ENCODE data around the gene GLIS1. TPM values are rescaled to one million over a fixed set of nuclear protein-coding genes. Genes with fewer than 3 reads are reported as not detected.
A peak's percentile ranks its signal among the peaks of the same experiment; 100 is the strongest.

The GLIS1 gene
- total and polyA plus RNA-seq, 4 donors = 0.50 to 3.8 (median 1.4) TPM

DNA sequence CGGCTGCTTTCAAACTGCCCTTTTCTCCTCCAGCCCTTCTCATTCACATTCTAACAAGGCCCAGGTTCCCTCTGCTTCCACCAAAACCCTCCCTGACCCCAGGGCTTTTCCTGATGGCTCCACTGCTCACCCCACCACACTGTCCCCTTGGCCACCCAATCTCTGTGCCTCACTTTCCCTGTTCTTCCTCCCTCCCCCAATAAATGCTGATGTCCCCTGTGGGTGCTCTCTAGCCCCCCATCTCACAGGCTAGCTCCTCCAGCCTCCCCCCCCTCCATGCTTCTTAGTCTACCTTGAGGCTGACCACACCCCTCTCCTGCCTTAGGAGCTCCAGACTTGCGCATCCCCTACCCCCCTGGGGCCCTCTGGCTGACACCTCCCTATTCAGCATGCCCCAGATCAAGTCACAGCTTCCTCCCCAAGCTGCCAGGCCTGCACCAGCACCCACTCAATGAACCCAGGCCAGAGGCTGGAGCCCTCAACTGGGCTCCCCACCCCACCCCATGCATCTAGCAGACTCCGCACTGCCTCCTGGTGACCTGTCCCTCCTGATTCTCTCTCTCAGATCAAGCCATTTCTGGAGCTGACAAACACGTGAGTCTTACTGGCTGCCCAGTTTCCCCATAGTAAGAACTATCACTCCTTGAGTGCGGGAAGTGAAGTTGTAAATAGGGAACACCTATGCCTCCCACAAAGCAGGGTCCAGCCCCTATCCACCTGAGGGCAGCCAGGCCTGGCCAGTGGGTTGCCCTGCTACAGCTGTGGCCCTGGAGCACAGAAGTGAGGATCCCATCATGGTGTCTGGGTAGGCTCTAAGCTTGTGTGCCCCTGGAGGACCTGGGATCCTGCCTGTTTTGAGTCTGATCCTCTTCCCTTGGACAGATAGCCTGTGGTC lies 161.9 kb downstream of the GLIS1 start:
- no peak for DNase-seq (ENCODE audit: low read depth in 4 of 6, low spot score in 6 of 6)
- 88% methylated on average over 4 of the region's 5 CpGs for WGBS (ENCODE audit: insufficient coverage)
- no peaks in the 10 kb centered on the region for H3K27me3 ChIP-seq (ENCODE audit: control insufficient read depth, insufficient read depth, low read length)
- no peak overlapping the region for H3K27ac ChIP-seq (ENCODE audit: low read depth, low read length)
- H3K36me3 ChIP-seq (ENCODE audit: control insufficient read depth, insufficient read depth, low read length) = no peaks in the 10 kb centered on the region
- H3K4me1 ChIP-seq (ENCODE audit: control insufficient read depth, insufficient read depth, low read length) = peaks cover 45% of the 10 kb centered on the region
- no peaks in the 10 kb centered on the region for H3K9me3 ChIP-seq (ENCODE audit: control insufficient read depth, insufficient read depth, low read length)
- H3K4me3 ChIP-seq (ENCODE audit: low read depth, low read length) = no peak overlapping the region

GRCh38 chr1:53576381-53576801 lies 162.6 kb downstream of the GLIS1 start:
- H3K4me1 ChIP-seq (ENCODE audit: control insufficient read depth, insufficient read depth, low read length) = peaks cover 45% of the 10 kb centered on the region
- 65% methylated on average over 6 of the region's 6 CpGs for WGBS (ENCODE audit: insufficient coverage)

DNA sequence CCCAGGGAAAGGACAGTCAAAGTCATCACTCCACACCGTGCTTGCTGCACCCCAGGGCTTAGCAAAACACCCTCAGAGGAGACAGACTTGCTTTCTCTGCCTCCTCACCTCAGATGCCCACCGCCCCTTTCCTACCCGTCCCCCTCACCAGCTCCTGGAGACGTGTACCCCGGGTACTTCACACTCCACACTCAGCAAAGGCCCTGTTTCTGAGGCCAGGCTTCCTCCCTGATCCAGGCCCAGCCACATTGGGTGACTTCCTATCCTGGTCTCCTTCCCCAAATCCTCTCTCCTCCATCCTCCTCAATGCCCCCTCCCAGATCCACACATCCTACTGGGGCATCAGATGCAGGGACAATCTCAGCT lies 163.0 kb downstream of the GLIS1 start:
- Histone ChIP-seq H3K36me3 (ENCODE audit: control insufficient read depth, insufficient read depth, low read length) (no peaks in the 10 kb centered on the region), H3K27ac (ENCODE audit: low read depth, low read length) (no peak overlapping the region), H3K27me3 (ENCODE audit: control insufficient read depth, insufficient read depth, low read length) (no peaks in the 10 kb centered on the region), H3K4me3 (ENCODE audit: low read depth, low read length) (no peak overlapping the region), H3K9me3 (ENCODE audit: control insufficient read depth, insufficient read depth, low read length) (no peaks in the 10 kb centered on the region), H3K4me1 (ENCODE audit: control insufficient read depth, insufficient read depth, low read length) (peaks cover 45% of the 10 kb centered on the region)
- 72% methylated on average over 5 of the region's 5 CpGs for WGBS (ENCODE audit: insufficient coverage)
- no peak for DNase-seq (ENCODE audit: low read depth in 4 of 6, low spot score in 6 of 6)

More at GRCh38 chr1:53576381-53576801, 162.6 kb downstream of the GLIS1 start:
- no peaks in the 10 kb centered on the region for H3K9me3 ChIP-seq (ENCODE audit: control insufficient read depth, insufficient read depth, low read length)
- H3K4me3 ChIP-seq (ENCODE audit: low read depth, low read length) = no peak overlapping the region
- peak in 2 of 6 donors; percentile 33 to 37 for DNase-seq (ENCODE audit: low read depth in 4 of 6, low spot score in 6 of 6)
- H3K27ac ChIP-seq (ENCODE audit: low read depth, low read length) = no peak overlapping the region
- no peaks in the 10 kb centered on the region for H3K36me3 ChIP-seq (ENCODE audit: control insufficient read depth, insufficient read depth, low read length)
- no peaks in the 10 kb centered on the region for H3K27me3 ChIP-seq (ENCODE audit: control insufficient read depth, insufficient read depth, low read length)

- 46% methylated on average over 13 of the region's 14 CpGs for WGBS (ENCODE audit: insufficient coverage)
Observed at GRCh38 chr1:53575141-53575954, 163.6 kb downstream of the GLIS1 start.

GRCh38 chr1:53574621-53575020 lies 164.3 kb downstream of the GLIS1 start:
- WGBS (ENCODE audit: insufficient coverage) = 100% methylated on average over 1 of the region's 4 CpGs
- H3K4me3 ChIP-seq (ENCODE audit: low read depth, low read length) = no peak overlapping the region
- no peaks in the 10 kb centered on the region for H3K36me3 ChIP-seq (ENCODE audit: control insufficient read depth, insufficient read depth, low read length)
- no peaks in the 10 kb centered on the region for H3K9me3 ChIP-seq (ENCODE audit: control insufficient read depth, insufficient read depth, low read length)
- no peak overlapping the region for H3K27ac ChIP-seq (ENCODE audit: low read depth, low read length)
- H3K27me3 ChIP-seq (ENCODE audit: control insufficient read depth, insufficient read depth, low read length) = no peaks in the 10 kb centered on the region
- no peak for DNase-seq (ENCODE audit: low read depth in 4 of 6, low spot score in 6 of 6)
- peaks cover 45% of the 10 kb centered on the region for H3K4me1 ChIP-seq (ENCODE audit: control insufficient read depth, insufficient read depth, low read length)

More at GRCh38 chr1:53575141-53575954, 163.6 kb downstream of the GLIS1 start:
- Histone ChIP-seq H3K4me1 (ENCODE audit: control insufficient read depth, insufficient read depth, low read length) (peaks cover 45% of the 10 kb centered on the region), H3K27me3 (ENCODE audit: control insufficient read depth, insufficient read depth, low read length) (no peaks in the 10 kb centered on the region), H3K36me3 (ENCODE audit: control insufficient read depth, insufficient read depth, low read length) (no peaks in the 10 kb centered on the region), H3K27ac (ENCODE audit: low read depth, low read length) (no peak overlapping the region), H3K9me3 (ENCODE audit: control insufficient read depth, insufficient read depth, low read length) (no peaks in the 10 kb centered on the region), H3K4me3 (ENCODE audit: low read depth, low read length) (no peak overlapping the region)
- DNase-seq (ENCODE audit: low read depth in 4 of 6, low spot score in 6 of 6) = peak in 1 of 6 donors; percentile 44

DNA sequence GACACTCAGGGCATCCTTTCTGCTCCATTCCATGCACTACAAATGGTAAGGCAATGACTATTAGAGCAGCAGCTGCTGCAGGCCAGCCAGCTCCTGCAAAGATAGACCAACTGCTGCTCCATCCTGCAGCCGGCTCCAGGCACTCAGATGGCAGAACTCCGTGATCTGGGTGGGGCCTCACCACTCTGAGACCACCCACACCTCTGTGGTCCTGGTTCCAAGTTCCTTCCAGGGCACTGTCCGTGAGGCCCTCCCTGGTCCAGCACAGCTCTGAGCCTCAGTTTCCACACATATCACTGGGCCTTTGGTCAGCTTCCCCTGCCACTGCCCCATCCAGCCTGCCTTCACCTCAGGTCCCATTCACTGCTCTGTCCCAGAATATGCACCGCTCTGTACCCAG lies 165.0 kb downstream of the GLIS1 start:
- H3K4me1 ChIP-seq (ENCODE audit: control insufficient read depth, insufficient read depth, low read length) = peaks cover 45% of the 10 kb centered on the region
- H3K4me3 ChIP-seq (ENCODE audit: low read depth, low read length) = no peak overlapping the region
- no peak for DNase-seq (ENCODE audit: low read depth in 4 of 6, low spot score in 6 of 6)
- H3K9me3 ChIP-seq (ENCODE audit: control insufficient read depth, insufficient read depth, low read length) = no peaks in the 10 kb centered on the region
- whole genome bisulfite sequencing (ENCODE audit: insufficient coverage) = 63% methylated on average over 3 of the region's 4 CpGs
- H3K27me3 ChIP-seq (ENCODE audit: control insufficient read depth, insufficient read depth, low read length) = no peaks in the 10 kb centered on the region
- H3K27ac ChIP-seq (ENCODE audit: low read depth, low read length) = no peak overlapping the region
- no peaks in the 10 kb centered on the region for H3K36me3 ChIP-seq (ENCODE audit: control insufficient read depth, insufficient read depth, low read length)

- 93% methylated on average over 6 of the region's 8 CpGs for WGBS (ENCODE audit: insufficient coverage)
- no peaks in the 10 kb centered on the region for H3K36me3 ChIP-seq (ENCODE audit: control insufficient read depth, insufficient read depth, low read length)
- DNase-seq (ENCODE audit: low read depth in 4 of 6, low spot score in 6 of 6) = no peak
- no peak overlapping the region for H3K27ac ChIP-seq (ENCODE audit: low read depth, low read length)
- H3K27me3 ChIP-seq (ENCODE audit: control insufficient read depth, insufficient read depth, low read length) = no peaks in the 10 kb centered on the region
- peaks cover 45% of the 10 kb centered on the region for H3K4me1 ChIP-seq (ENCODE audit: control insufficient read depth, insufficient read depth, low read length)
- H3K4me3 ChIP-seq (ENCODE audit: low read depth, low read length) = no peak overlapping the region
- H3K9me3 ChIP-seq (ENCODE audit: control insufficient read depth, insufficient read depth, low read length) = no peaks in the 10 kb centered on the region
Observed at GRCh38 chr1:53573522-53573921, 165.4 kb downstream of the GLIS1 start.

GRCh38 chr1:53572815-53573173 lies 166.2 kb downstream of the GLIS1 start:
- H3K36me3 ChIP-seq (ENCODE audit: control insufficient read depth, insufficient read depth, low read length) = no peaks in the 10 kb centered on the region
- H3K9me3 ChIP-seq (ENCODE audit: control insufficient read depth, insufficient read depth, low read length) = no peaks in the 10 kb centered on the region
- peak overlapping the region; percentile 0 for H3K27ac ChIP-seq (ENCODE audit: low read depth, low read length)
- no peaks in the 10 kb centered on the region for H3K27me3 ChIP-seq (ENCODE audit: control insufficient read depth, insufficient read depth, low read length)
- no peak overlapping the region for H3K4me3 ChIP-seq (ENCODE audit: low read depth, low read length)
- WGBS (ENCODE audit: insufficient coverage) = 54% methylated on average over 3 of the region's 3 CpGs
- DNase-seq (ENCODE audit: low read depth in 4 of 6, low spot score in 6 of 6) = no peak
- peaks cover 45% of the 10 kb centered on the region for H3K4me1 ChIP-seq (ENCODE audit: control insufficient read depth, insufficient read depth, low read length)

GRCh38 chr1:53572065-53572814 lies 166.7 kb downstream of the GLIS1 start:
- 46% methylated on average over 4 of the region's 4 CpGs for WGBS (ENCODE audit: insufficient coverage)
- H3K4me3 ChIP-seq (ENCODE audit: low read depth, low read length) = no peak overlapping the region
- H3K36me3 ChIP-seq (ENCODE audit: control insufficient read depth, insufficient read depth, low read length) = no peaks in the 10 kb centered on the region
- no peaks in the 10 kb centered on the region for H3K9me3 ChIP-seq (ENCODE audit: control insufficient read depth, insufficient read depth, low read length)
- DNase-seq (ENCODE audit: low read depth in 4 of 6, low spot score in 6 of 6) = peak in 5 of 6 donors; percentile 62 to 96 (median 74)
- H3K27me3 ChIP-seq (ENCODE audit: control insufficient read depth, insufficient read depth, low read length) = no peaks in the 10 kb centered on the region
- H3K27ac ChIP-seq (ENCODE audit: low read depth, low read length) = peak overlapping the region; percentile 0
- H3K4me1 ChIP-seq (ENCODE audit: control insufficient read depth, insufficient read depth, low read length) = peaks cover 45% of the 10 kb centered on the region
